Liver (tissue), 9 donors: Measurements from ENCODE around the gene TP53. TPM values are rescaled to one million over a fixed set of nuclear protein-coding genes. Genes with fewer than 3 reads are reported as not detected.

Experiments
- DNase-seq: peaks from one replicate; pipeline ENCODE4 v3.0.0-alpha.2; 2017; ENCODE audit warnings: low spot score
- H3K27ac ChIP-seq, 2 donors: one replicate each; pipeline ENCODE4 v1.7.0; 2013; ENCODE audit warnings: inconsistent platforms in 2 of 2, low read length in 2 of 2, control low read depth in 1 of 2, low read depth in 1 of 2, mild to moderate bottlenecking in 1 of 2
- H3K27me3 ChIP-seq, 4 donors: one replicate each; pipeline versions ENCODE4 v1.6.1 to v1.7.0; 2013; ENCODE audit warnings: low read length in 3 of 4, inconsistent platforms in 1 of 4, mild to moderate bottlenecking in 1 of 4, moderate library complexity in 1 of 4; ENCODE audit not compliant: control insufficient read depth in 4 of 4, insufficient read depth in 4 of 4
- H3K36me3 ChIP-seq, 4 donors: one replicate each; pipeline versions ENCODE4 v1.6.1 to v1.7.0; 2013; ENCODE audit warnings: low read length in 3 of 4, mild to moderate bottlenecking in 3 of 4, low read depth in 1 of 4, moderate library complexity in 1 of 4; ENCODE audit not compliant: control insufficient read depth in 4 of 4, insufficient read depth in 3 of 4
- H3K4me1 ChIP-seq, 4 donors: one replicate each; pipeline versions ENCODE4 v1.6.1 to v1.7.0; 2013; ENCODE audit warnings: low read length in 3 of 4, mild to moderate bottlenecking in 3 of 4, moderate library complexity in 1 of 4; ENCODE audit not compliant: control insufficient read depth in 4 of 4, insufficient read depth in 4 of 4
- H3K4me3 ChIP-seq, 3 donors: one replicate each; pipeline versions ENCODE4 v1.6.1 to v1.7.0; 2013; ENCODE audit warnings: low read length in 3 of 3, control low read depth in 1 of 3, low read depth in 1 of 3, mild to moderate bottlenecking in 1 of 3
- H3K9ac ChIP-seq, 2 donors: one replicate each; pipeline ENCODE4 v1.7.0; 2013; ENCODE audit warnings: low read length in 2 of 2, mild to moderate bottlenecking in 2 of 2, moderate library complexity in 2 of 2, control low read depth in 1 of 2, low read depth in 1 of 2
- H3K9me3 ChIP-seq, 4 donors: one replicate each; pipeline versions ENCODE4 v1.6.1 to v1.7.0; 2013; ENCODE audit warnings: low read length in 3 of 4; ENCODE audit not compliant: control insufficient read depth in 4 of 4
- ATF3 ChIP-seq: IDR thresholded peaks from 2 replicates; pipeline ENCODE4 v1.6.1; 2016; ENCODE audit warnings: antibody characterized with exemption
- CTCF ChIP-seq: fragments of 150-350 bp; IDR thresholded peaks from 2 replicates; pipeline ENCODE4 v1.5.1; 2017; ENCODE audit warnings: improper control_type of control experiment, low read depth, low read length; ENCODE audit not compliant: missing input control
- FOXA1 ChIP-seq: IDR thresholded peaks from 2 replicates; pipeline ENCODE4 v1.6.1; 2016; ENCODE audit warnings: antibody characterized with exemption
- FOXA2 ChIP-seq: IDR thresholded peaks from 2 replicates; pipeline ENCODE4 v1.6.1; 2016; ENCODE audit warnings: antibody characterized with exemption
- GABPA ChIP-seq, 2 donors: IDR thresholded peaks in 1 of 2; conservative IDR thresholded peaks in 1 of 2; 2 replicates each; pipeline ENCODE4 v1.6.1; 2016; ENCODE audit warnings: antibody characterized with exemption in 2 of 2, mild to moderate bottlenecking in 1 of 2, moderate library complexity in 1 of 2
- HNF4A ChIP-seq, 2 donors: conservative IDR thresholded peaks; 2 replicates each; pipeline ENCODE4 v1.6.1; 2016; ENCODE audit warnings: antibody characterized with exemption in 2 of 2, mild to moderate bottlenecking in 2 of 2
- HNF4G ChIP-seq: IDR thresholded peaks from 2 replicates; pipeline ENCODE4 v1.6.1; 2016; ENCODE audit warnings: antibody characterized with exemption
- JUND ChIP-seq, 2 donors: IDR thresholded peaks; 2 replicates each; pipeline ENCODE4 v1.6.1; 2016; ENCODE audit warnings: antibody characterized with exemption in 2 of 2
- MAX ChIP-seq: IDR thresholded peaks from 2 replicates; pipeline ENCODE4 v1.6.1; 2016; ENCODE audit warnings: antibody characterized with exemption
- NR2F2 ChIP-seq: IDR thresholded peaks from 2 replicates; pipeline ENCODE4 v1.6.1; 2016; ENCODE audit warnings: antibody characterized with exemption
- RAD21 ChIP-seq, 2 donors: IDR thresholded peaks; 2 replicates each; pipeline ENCODE4 v1.6.1; 2016; ENCODE audit warnings: antibody characterized with exemption in 2 of 2, mild to moderate bottlenecking in 2 of 2
- REST ChIP-seq: IDR thresholded peaks from 2 replicates; pipeline ENCODE4 v1.6.1; 2016; ENCODE audit warnings: antibody characterized with exemption, mild to moderate bottlenecking
- TAF1 ChIP-seq: conservative IDR thresholded peaks from 2 replicates; pipeline ENCODE4 v1.6.1; 2016; ENCODE audit warnings: antibody characterized with exemption, mild to moderate bottlenecking
- ZBTB33 ChIP-seq: IDR thresholded peaks from 2 replicates; pipeline ENCODE4 v1.6.1; 2016; ENCODE audit warnings: antibody characterized with exemption
- WGBS: extraction: QIAGEN DNeasy Blood & Tissue Kit; methylation state at CpG from one replicate; pipeline ENCODE4 v1.1.7; 2013; 5-methylcytosine and 5-hydroxymethylcytosine counted together
- polyA plus RNA-seq, 2 donors: library from polyadenylated mRNA; stranded (reverse) in 1 of 2; unstranded in 1 of 2; fragments of 200-250 nt in 1 of 2; fragments of >200 nt in 1 of 2; fragmentation: Nextera tagmentation in 1 of 2; extraction: Ambion mirVana in 1 of 2; gene quantifications; one replicate each; pipeline versions ENCODE4 v1.2.1 to v1.2.3, GENCODE V29; 2013 to 2015
- total RNA-seq, 2 donors: library from RNA; depleted of rRNA; stranded (reverse); fragments of >200 nt; gene quantifications; one replicate each; pipeline ENCODE4 v1.2.3, GENCODE V29; 2014
- donor health status: healthy.
- donor health status: healthy.
- donor health status: healthy.
- donor health status: healthy.
- donor health status: healthy.

The TP53 gene
- total and polyA plus RNA-seq, 4 donors, result 8.3 to 18.4 (median 12.6) TPM

- no peaks in the 10 kb centered on the region for H3K9me3 ChIP-seq
- H3K27ac ChIP-seq, result no peak overlapping the region
- no peak for DNase-seq
- WGBS, result 98% methylated on average over 4 of the region's 4 CpGs
- H3K4me1 ChIP-seq, result no peaks in the 10 kb centered on the region
- H3K9ac ChIP-seq, result no peak overlapping the region
- H3K36me3 ChIP-seq, result peaks cover 0 to 20% (median 11%) of the 10 kb centered on the region in 4 donors
- no peaks in the 10 kb centered on the region for H3K27me3 ChIP-seq
- TF ChIP-seq TAF1, result no peak
- H3K4me3 ChIP-seq, result no peak overlapping the region
Measured at GRCh38 chr17:7697828-7698588, 10.7 kb upstream of the TP53 start.

- Histone ChIP-seq H3K36me3 (peaks cover 0 to 6% (median 4%) of the 10 kb centered on the region in 4 donors), H3K27ac (no peak overlapping the region), H3K27me3 (no peaks in the 10 kb centered on the region), H3K9ac (no peak overlapping the region), H3K9me3 (no peaks in the 10 kb centered on the region), H3K4me1 (no peaks in the 10 kb centered on the region), H3K4me3 (no peak overlapping the region)
- 97% methylated on average over 10 of the region's 10 CpGs for WGBS
- no peak for DNase-seq
- TF ChIP-seq MAX, result no peak
- no peak for TF ChIP-seq RAD21 (IDR thresholded peaks at IDR 0.05)
- no peak for TF ChIP-seq FOXA2
- no peak for TF ChIP-seq HNF4G
- no peak for TF ChIP-seq GABPA (IDR thresholded peaks at IDR 0.05 in 1 of 2, conservative IDR thresholded peaks at IDR 0.05 in 1 of 2)
- TF ChIP-seq ATF3, result no peak
- TF ChIP-seq JUND (IDR thresholded peaks at IDR 0.05), result no peak
- TF ChIP-seq CTCF, result no peak
- no peak for TF ChIP-seq ZBTB33
- no peak for TF ChIP-seq FOXA1
- no peak for TF ChIP-seq NR2F2
- TF ChIP-seq REST, result no peak
- TF ChIP-seq HNF4A (conservative IDR thresholded peaks at IDR 0.05), result no peak
Measured at GRCh38 chr17:7695586-7695985, 8.3 kb upstream of the TP53 start.
